H54 (cell line): ENCODE measurements around the gene ELF4.
A peak's percentile ranks its signal among the peaks of the same experiment; 100 is the strongest.

Experiments used
- DNase-seq: peaks from one replicate; pipeline ENCODE4 v3.0.0; 2011; ENCODE audit warnings: low spot score, mixed read lengths; ENCODE audit not compliant: insufficient read length
- FAIRE-seq: peaks from 3 replicates; lab custom pipeline; 2011; peaks lifted over from hg19 to GRCh38; lab: Jason Lieb, UNC
- POLR2A ChIP-seq: IDR thresholded peaks from 2 replicates; pipeline ENCODE4 v1.6.1; 2011; ENCODE audit warnings: low read depth, mild to moderate bottlenecking, low read length

Gene ELF4

DNA sequence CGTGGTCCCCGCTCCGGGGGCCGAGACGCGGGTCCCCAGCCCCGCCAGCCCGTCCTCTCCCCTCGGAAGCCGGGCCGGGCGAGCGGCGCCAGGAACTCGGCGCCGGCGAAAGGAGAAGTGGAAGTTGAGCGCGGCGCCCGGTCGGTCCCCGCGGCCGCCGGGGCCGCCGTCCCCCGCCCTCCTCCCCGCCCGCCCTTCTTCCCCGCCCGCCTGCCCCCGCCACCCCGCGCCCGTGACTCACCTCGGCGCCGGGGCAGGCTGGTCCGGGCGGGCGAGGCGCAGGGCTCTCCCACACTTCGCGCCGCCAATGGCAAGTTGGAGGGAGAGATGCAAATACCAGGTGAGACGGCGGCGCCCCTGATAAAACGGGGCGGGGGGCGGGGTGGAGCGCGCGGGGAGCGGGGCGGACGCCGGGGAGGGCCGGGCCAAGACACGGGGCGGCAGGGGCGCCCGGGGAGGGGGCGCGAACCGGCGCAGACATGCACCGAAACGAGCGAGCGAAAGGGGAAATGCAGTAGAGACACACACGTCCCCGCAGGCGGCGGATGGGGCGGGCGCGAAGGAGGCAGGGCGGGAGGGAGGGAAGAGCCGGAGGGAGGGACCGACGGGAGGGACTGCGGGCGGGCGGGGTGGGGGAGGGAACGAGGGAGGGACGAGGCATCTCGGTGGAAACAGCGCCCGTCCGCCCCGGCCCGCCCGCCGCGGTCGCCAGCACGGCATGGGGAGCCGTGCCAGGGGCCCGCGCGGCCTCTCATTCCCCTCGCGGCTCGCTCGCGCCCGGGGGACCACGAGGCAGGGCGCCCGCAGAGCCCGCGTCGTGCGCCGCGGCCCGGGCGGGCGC lies at the start of gene ELF4:
Gene ELF4 (minus strand): TSS at position 119 of the 841 bp plus-strand sequence. CDS start 29,167 bp downstream, outside the sequence.
- peak; percentile 19; the same call in 1 of the 2 replicates for TF ChIP-seq POLR2A
- FAIRE-seq, result no peak
- peak; percentile 66 for DNase-seq

DNA sequence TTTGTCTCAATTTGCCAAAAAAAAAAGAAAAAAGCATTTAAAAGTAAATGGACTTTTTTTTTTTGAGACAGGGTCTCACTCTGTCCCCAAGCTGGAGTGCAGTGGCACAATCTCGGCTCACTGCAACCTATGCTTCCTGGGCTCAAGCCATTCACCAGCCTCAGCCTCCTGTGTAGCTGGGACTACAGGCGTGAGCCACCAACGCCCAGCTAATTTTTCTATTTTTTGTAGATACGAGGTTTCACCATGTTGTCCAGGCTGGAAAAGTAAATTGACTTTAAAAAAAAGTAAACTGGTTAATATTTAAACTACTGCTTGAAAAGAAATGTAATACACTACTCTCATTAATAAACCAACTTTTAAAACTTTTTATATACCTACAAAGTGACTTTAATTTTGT lies 49.5 kb upstream of the ELF4 start:
- TF ChIP-seq POLR2A, result no peak
- DNase-seq (no peak), FAIRE-seq (no peak)

DNA sequence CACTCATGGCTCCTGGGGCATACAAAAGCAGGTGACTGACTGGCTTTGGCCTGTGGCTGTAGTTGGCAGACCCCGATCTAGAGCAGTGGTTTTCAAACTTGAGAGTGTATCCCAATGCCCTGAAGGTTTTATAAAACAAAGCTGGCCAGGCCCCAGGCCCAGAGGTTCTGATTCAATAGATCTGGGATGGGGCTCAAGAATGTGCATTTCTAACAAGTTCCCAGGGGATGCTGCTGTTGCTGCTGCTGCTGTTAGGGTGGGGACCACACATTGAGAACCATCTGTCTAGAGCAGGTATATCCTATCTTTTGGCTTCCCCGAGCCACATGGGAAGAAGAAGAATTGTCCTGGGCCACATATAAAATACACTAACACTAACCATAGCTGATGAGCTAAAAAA lies 48.0 kb upstream of the ELF4 start:
- no peak for TF ChIP-seq POLR2A
- DNase-seq (no peak), FAIRE-seq (no peak)

DNA sequence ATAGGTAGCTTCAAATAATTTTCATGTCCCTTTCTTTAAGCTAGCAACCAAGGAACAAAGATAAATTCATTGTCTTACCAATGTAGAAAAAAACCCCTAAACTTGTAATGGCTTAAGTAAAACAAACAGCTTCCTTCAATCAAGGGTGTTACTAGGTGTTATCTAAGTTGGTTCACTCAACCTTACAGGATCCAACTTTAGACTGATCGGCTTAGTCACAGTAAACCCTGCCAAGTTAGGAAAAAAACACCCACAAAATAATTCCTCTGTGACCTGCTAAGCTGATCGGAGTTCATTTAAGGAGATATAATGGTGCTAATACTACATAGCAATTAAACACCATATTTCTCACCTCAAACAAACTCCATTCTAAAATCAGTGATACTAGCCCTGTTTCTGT lies 45.3 kb upstream of the ELF4 start:
- FAIRE-seq, result no peak
- no peak for TF ChIP-seq POLR2A
- no peak for DNase-seq

- no peak for TF ChIP-seq POLR2A
- DNase-seq (no peak), FAIRE-seq (no peak)
These were observed 37.3 kb upstream of the ELF4 start for GRCh38 chrX:130147631-130148030.

GRCh38 chrX:130145123-130145522 lies 34.8 kb upstream of the ELF4 start:
- no peak for FAIRE-seq
- no peak for TF ChIP-seq POLR2A
- DNase-seq, result no peak

DNA sequence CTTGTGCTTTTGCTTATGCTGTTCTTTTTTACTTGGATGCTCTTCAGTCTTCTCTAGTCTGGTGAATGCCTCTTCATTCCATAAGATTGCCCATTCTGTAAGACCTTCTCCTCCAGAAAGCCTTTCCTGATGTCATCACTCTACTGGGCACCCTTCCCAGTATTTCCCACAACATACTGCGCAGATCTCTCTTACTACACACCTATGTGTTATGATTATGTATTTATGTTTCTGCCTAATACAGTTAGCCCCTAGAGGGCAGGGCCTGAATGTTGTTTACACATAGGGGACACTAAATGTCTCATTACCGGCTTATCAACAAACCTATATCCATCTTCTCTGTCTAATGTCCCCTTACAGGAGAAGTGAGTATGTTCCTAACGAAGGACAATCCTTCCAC lies 34.2 kb upstream of the ELF4 start:
- FAIRE-seq (no peak), DNase-seq (no peak)
- no peak for TF ChIP-seq POLR2A

GRCh38 chrX:130139474-130140201 lies 29.3 kb upstream of the ELF4 start:
- DNase-seq (no peak), FAIRE-seq (no peak)
- TF ChIP-seq POLR2A, result no peak

DNA sequence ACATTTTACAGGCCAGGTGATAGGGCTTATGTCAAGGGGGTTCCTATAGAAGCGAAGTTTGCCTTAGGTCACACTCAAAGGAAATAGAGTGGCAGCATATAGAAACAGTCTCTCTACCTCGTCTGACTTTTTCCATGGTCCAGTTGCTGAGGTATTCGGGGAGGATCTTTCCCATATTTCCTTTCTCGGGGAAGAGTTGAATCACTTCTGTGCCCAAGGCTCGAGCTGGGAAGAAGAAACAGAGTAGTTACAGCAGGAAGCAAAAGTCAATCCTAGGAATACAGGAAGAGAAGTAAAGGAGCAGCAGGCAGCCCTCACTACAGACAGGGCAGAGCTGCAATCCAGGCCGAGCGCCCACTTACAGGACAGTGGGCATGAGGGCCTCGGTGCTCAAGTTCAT lies 26.7 kb upstream of the ELF4 start:
- no peak for TF ChIP-seq POLR2A
- FAIRE-seq, result no peak
- DNase-seq, result no peak

- FAIRE-seq (no peak), DNase-seq (no peak)
- TF ChIP-seq POLR2A, result no peak
These were observed 26.2 kb upstream of the ELF4 start for GRCh38 chrX:130136496-130136895.

DNA sequence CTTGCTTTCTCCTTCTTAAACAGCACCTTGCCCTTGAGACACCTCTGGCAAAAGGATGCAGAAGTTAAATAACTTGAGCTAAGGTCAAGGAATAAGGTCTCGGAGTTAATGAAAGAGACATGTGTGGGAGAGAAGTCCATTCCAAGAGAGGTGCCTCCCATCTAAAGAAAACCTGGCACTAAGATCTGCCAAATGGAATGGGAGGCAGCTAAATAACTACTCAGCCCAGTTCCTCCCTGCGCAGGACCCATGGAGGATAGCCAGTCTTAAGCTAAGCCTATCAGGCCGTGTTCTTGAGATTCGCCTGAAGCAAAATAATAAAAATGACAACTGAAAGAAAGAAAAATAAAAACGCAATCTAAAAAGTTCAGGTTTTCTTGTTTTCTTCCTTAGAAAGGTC lies 20.7 kb upstream of the ELF4 start:
- DNase-seq (no peak), FAIRE-seq (no peak)
- TF ChIP-seq POLR2A, result no peak

DNA sequence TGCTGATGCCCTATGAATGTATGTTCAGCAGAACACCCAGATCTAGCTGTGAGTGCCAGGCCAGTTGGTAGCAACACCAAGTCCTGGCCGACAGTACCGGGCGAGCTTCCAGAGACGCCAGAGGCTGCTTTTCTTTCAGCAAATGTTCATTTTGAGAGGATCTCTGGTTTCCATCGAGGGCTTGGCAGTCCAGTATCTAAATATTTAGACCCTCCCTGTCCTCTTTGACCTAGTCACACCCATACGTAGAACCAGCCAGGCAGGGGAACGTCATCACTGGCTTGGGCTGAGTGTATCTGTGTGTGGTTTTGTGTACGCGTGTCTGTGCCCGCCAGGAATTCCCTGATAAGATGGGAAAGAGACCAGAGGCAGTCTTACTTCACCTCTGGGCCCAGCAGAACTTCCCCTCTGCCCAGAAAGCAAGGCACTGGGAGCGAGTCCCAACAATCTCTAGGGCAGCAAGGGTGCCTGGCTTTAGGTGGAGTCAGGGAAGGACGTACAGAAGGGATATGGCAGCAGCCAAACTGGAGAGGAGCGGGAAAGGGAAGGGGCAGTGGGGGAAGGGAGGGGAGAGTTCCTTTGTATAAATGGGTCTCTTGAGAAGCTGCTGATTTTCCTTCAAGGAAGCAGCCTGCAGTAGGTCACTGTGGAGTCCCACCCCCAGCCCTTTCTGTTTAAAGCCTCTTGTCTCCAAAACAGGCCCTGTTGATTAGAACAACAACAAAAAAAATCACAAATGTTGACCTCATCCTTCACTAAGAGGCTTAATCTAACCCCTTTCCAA lies 15.0 kb upstream of the ELF4 start:
- DNase-seq (no peak), FAIRE-seq (no peak)
- no peak for TF ChIP-seq POLR2A

- TF ChIP-seq POLR2A, result no peak
- FAIRE-seq, result no peak
- no peak for DNase-seq
These were observed 14.3 kb upstream of the ELF4 start for GRCh38 chrX:130124577-130124976.

- DNase-seq, result no peak
- no peak for TF ChIP-seq POLR2A
- no peak for FAIRE-seq
These were observed 11.2 kb upstream of the ELF4 start for GRCh38 chrX:130121505-130121800.
